HEK293 (cell line): ENCODE results near the gene MTMR4.

ENCODE experiments used
- REST ChIP-seq: fragments of 450-650 bp; formaldehyde crosslinking; IDR thresholded peaks from 2 replicates; pipeline ENCODE4 v1.5.1; 2016; ENCODE audit warnings: missing biosample characterization, missing genetic modification characterization
- ZNF404 ChIP-seq: fragments of 450-650 bp; formaldehyde crosslinking; IDR thresholded peaks from 2 replicates; pipeline ENCODE4 v1.5.1; 2017; ENCODE audit warnings: missing biosample characterization, missing genetic modification characterization
- ZNF664 ChIP-seq: fragments of 450-650 bp; formaldehyde crosslinking; IDR thresholded peaks from 2 replicates; pipeline ENCODE4 v1.5.1; 2016; ENCODE audit warnings: missing biosample characterization, missing genetic modification characterization

- TF ChIP-seq ZNF664 (tag by site-specific recombination) (no peak), REST (tag by site-specific recombination) (no peak), ZNF404 (tag by site-specific recombination) (no peak)
These were observed 9.5 kb downstream of the MTMR4 start for GRCh38 chr17:58504826-58505351.
